Nephron progenitor cell (in vitro differentiated cells): ENCODE results near the gene SWSAP1.

Experiments
- DNase-seq: peaks from one replicate; pipeline ENCODE4 v3.0.0; 2021
- H3K27ac Mint-ChIP-seq: 2 replicates; pipeline ENCODE4 v1.8.0; 2021; ENCODE audit warnings: mild to moderate bottlenecking, moderate library complexity, mixed read lengths
- H3K27me3 Mint-ChIP-seq: 2 replicates; pipeline ENCODE4 v1.8.0; 2021; ENCODE audit warnings: mild to moderate bottlenecking, low read depth, mixed read lengths; ENCODE audit not compliant: poor library complexity
- H3K36me3 Mint-ChIP-seq: 2 replicates; pipeline ENCODE4 v1.8.0; 2021; ENCODE audit warnings: low read depth, mixed read lengths
- H3K4me1 Mint-ChIP-seq: 2 replicates; pipeline ENCODE4 v1.8.0; 2021; ENCODE audit warnings: mixed read lengths
- H3K4me3 Mint-ChIP-seq: 2 replicates; pipeline ENCODE4 v1.8.0; 2021; ENCODE audit warnings: mild to moderate bottlenecking, moderate library complexity, mixed read lengths
- H3K9me3 Mint-ChIP-seq: 2 replicates; pipeline ENCODE4 v1.8.0; 2021; ENCODE audit warnings: mild to moderate bottlenecking, moderate library complexity, mixed read lengths
- CTCF ChIP-seq: fragments of 200-600 bp; sonication (generic); IDR thresholded peaks from 2 replicates; pipeline ENCODE4 v1.5.0; 2021; ENCODE audit warnings: antibody characterized with exemption

The SWSAP1 gene

GRCh38 chr19:11421371-11422098 lies 47.1 kb downstream of the SWSAP1 start:
- H3K4me3 Mint-ChIP-seq, result peak overlapping the region; percentile 80
- DNase-seq, result peak; percentile 75
- TF ChIP-seq CTCF, result no peak
- H3K9me3 Mint-ChIP-seq, result peaks cover 5% of the 10 kb centered on the region
- no peaks in the 10 kb centered on the region for H3K36me3 Mint-ChIP-seq
- no peak overlapping the region for H3K27ac Mint-ChIP-seq
- peaks cover 42% of the 10 kb centered on the region for H3K4me1 Mint-ChIP-seq
- peaks cover 77% of the 10 kb centered on the region for H3K27me3 Mint-ChIP-seq

GRCh38 chr19:11422163-11423065 lies 47.9 kb downstream of the SWSAP1 start:
- peak overlapping the region; percentile 80 for H3K4me3 Mint-ChIP-seq
- peaks cover 5% of the 10 kb centered on the region for H3K9me3 Mint-ChIP-seq
- H3K4me1 Mint-ChIP-seq, result peaks cover 41% of the 10 kb centered on the region
- DNase-seq, result peak; percentile 70
- peaks cover 69% of the 10 kb centered on the region for H3K27me3 Mint-ChIP-seq
- no peak for TF ChIP-seq CTCF
- no peak overlapping the region for H3K27ac Mint-ChIP-seq
- H3K36me3 Mint-ChIP-seq, result no peaks in the 10 kb centered on the region

GRCh38 chr19:11423164-11423790 lies 48.8 kb downstream of the SWSAP1 start:
- peaks cover 32% of the 10 kb centered on the region for H3K4me1 Mint-ChIP-seq
- H3K27ac Mint-ChIP-seq, result no peak overlapping the region
- TF ChIP-seq CTCF, result no peak
- H3K9me3 Mint-ChIP-seq, result peaks cover 5% of the 10 kb centered on the region
- H3K4me3 Mint-ChIP-seq, result no peak overlapping the region
- DNase-seq, result no peak
- H3K36me3 Mint-ChIP-seq, result no peaks in the 10 kb centered on the region
- peaks cover 60% of the 10 kb centered on the region for H3K27me3 Mint-ChIP-seq

- Mint-ChIP-seq H3K4me1 (peaks cover 30% of the 10 kb centered on the region), H3K27ac (no peak overlapping the region), H3K4me3 (no peak overlapping the region), H3K9me3 (peaks cover 5% of the 10 kb centered on the region), H3K36me3 (no peaks in the 10 kb centered on the region), H3K27me3 (peaks cover 55% of the 10 kb centered on the region)
- no peak for DNase-seq
- no peak for TF ChIP-seq CTCF
Measured at GRCh38 chr19:11423791-11424181, 49.3 kb downstream of the SWSAP1 start.
